KMS-11 (cell line): ENCODE measurements around the gene SLC25A26.

Experiments
- H2AFZ ChIP-seq: fragments of 200-600 bp; sonication (generic); 2 replicates; pipeline ENCODE4 v1.6.1; 2016; ENCODE audit warnings: antibody characterized with exemption, mixed run types, low read depth
- H3K27ac ChIP-seq: fragments of 200-600 bp; sonication (generic); 2 replicates; pipeline ENCODE4 v1.6.1; 2016; ENCODE audit warnings: mild to moderate bottlenecking, mixed run types
- H3K27me3 ChIP-seq: fragments of 200-600 bp; sonication (generic); 2 replicates; pipeline ENCODE4 v1.6.1; 2017; ENCODE audit warnings: mild to moderate bottlenecking, low read depth, mixed run types, moderate library complexity; ENCODE audit not compliant: insufficient read depth
- H3K36me3 ChIP-seq: fragments of 200-600 bp; sonication (generic); 2 replicates; pipeline ENCODE4 v1.6.1; 2017; ENCODE audit warnings: mild to moderate bottlenecking, mixed run types; ENCODE audit not compliant: insufficient read depth
- H3K4me1 ChIP-seq: fragments of 200-600 bp; sonication (generic); 2 replicates; pipeline ENCODE4 v1.6.1; 2016; ENCODE audit warnings: mild to moderate bottlenecking, low read depth, mixed run types; ENCODE audit not compliant: poor library complexity, severe bottlenecking
- H3K4me2 ChIP-seq: fragments of 200-600 bp; sonication (generic); 2 replicates; pipeline ENCODE4 v1.7.0; 2016; ENCODE audit warnings: mild to moderate bottlenecking, mixed run types
- H3K4me3 ChIP-seq: fragments of 200-600 bp; sonication (generic); IDR thresholded peaks from 2 replicates; pipeline ENCODE4 v1.6.1; 2017; ENCODE audit warnings: low read depth, low read length, mixed read lengths; ENCODE audit not compliant: insufficient read depth
- H3K79me2 ChIP-seq: fragments of 200-600 bp; sonication (generic); 2 replicates; pipeline ENCODE4 v1.6.1; 2016; ENCODE audit warnings: low read depth, mixed run types; ENCODE audit not compliant: insufficient read depth
- H3K9ac ChIP-seq: fragments of 200-600 bp; sonication (generic); 2 replicates; pipeline ENCODE4 v1.6.1; 2016; ENCODE audit warnings: mild to moderate bottlenecking, mixed run types
- H4K20me1 ChIP-seq: fragments of 200-600 bp; sonication (generic); 2 replicates; pipeline ENCODE4 v1.6.1; 2016; ENCODE audit warnings: mild to moderate bottlenecking, mixed run types; ENCODE audit not compliant: insufficient read depth
- CTCF ChIP-seq: fragments of 200-600 bp; sonication (generic); conservative IDR thresholded peaks from 2 replicates; pipeline ENCODE4 v1.6.1; 2017; ENCODE audit warnings: low read depth, mild to moderate bottlenecking, antibody characterized with exemption, low read length, moderate library complexity, mixed read lengths

SLC25A26 gene

GRCh38 chr3:66200147-66200546 lies 20.7 kb upstream of the SLC25A26 start:
- no peak overlapping the region for H3K4me2 ChIP-seq
- no peaks in the 10 kb centered on the region for H4K20me1 ChIP-seq
- no peak overlapping the region for H2AFZ ChIP-seq
- H3K27ac ChIP-seq: no peak overlapping the region
- H3K4me1 ChIP-seq: no peaks in the 10 kb centered on the region
- H3K79me2 ChIP-seq: no peaks in the 10 kb centered on the region
- H3K9ac ChIP-seq: no peak overlapping the region
- no peaks in the 10 kb centered on the region for H3K27me3 ChIP-seq
- no peaks in the 10 kb centered on the region for H3K36me3 ChIP-seq
- H3K4me3 ChIP-seq: no peak overlapping the region
- TF ChIP-seq CTCF: no peak

- Histone ChIP-seq H3K4me2 (no peak overlapping the region), H2AFZ (no peak overlapping the region), H3K27ac (no peak overlapping the region), H3K4me3 (no peak overlapping the region), H3K9ac (no peak overlapping the region), H3K27me3 (no peaks in the 10 kb centered on the region), H3K79me2 (no peaks in the 10 kb centered on the region), H4K20me1 (no peaks in the 10 kb centered on the region), H3K4me1 (no peaks in the 10 kb centered on the region), H3K36me3 (no peaks in the 10 kb centered on the region)
- TF ChIP-seq CTCF: no peak
Measured at GRCh38 chr3:66200786-66201185, 20.0 kb upstream of the SLC25A26 start.

GRCh38 chr3:66203275-66203674 lies 17.5 kb upstream of the SLC25A26 start:
- no peaks in the 10 kb centered on the region for H4K20me1 ChIP-seq
- H3K4me1 ChIP-seq: no peaks in the 10 kb centered on the region
- no peak overlapping the region for H3K9ac ChIP-seq
- no peak for TF ChIP-seq CTCF
- H3K27ac ChIP-seq: no peak overlapping the region
- no peaks in the 10 kb centered on the region for H3K79me2 ChIP-seq
- no peak overlapping the region for H2AFZ ChIP-seq
- no peaks in the 10 kb centered on the region for H3K36me3 ChIP-seq
- H3K4me2 ChIP-seq: no peak overlapping the region
- no peak overlapping the region for H3K4me3 ChIP-seq
- H3K27me3 ChIP-seq: no peaks in the 10 kb centered on the region

GRCh38 chr3:66206806-66207205 lies 14.0 kb upstream of the SLC25A26 start:
- peaks cover 17% of the 10 kb centered on the region for H3K4me1 ChIP-seq
- H3K4me2 ChIP-seq: no peak overlapping the region
- no peak overlapping the region for H2AFZ ChIP-seq
- no peak overlapping the region for H3K9ac ChIP-seq
- H3K27me3 ChIP-seq: no peaks in the 10 kb centered on the region
- no peaks in the 10 kb centered on the region for H3K36me3 ChIP-seq
- no peak for TF ChIP-seq CTCF
- no peak overlapping the region for H3K27ac ChIP-seq
- no peaks in the 10 kb centered on the region for H4K20me1 ChIP-seq
- H3K4me3 ChIP-seq: no peak overlapping the region
- H3K79me2 ChIP-seq: no peaks in the 10 kb centered on the region
